ENCODE results near the gene EML1.

The EML1 gene

GRCh38 chr14:99749142-99749541 is 44.1 kb upstream of the EML1 start:
- TF ChIP-seq SPI1 (IDR thresholded peaks at IDR 0.05; ENCODE audit: borderline replicate concordance, low read depth) (no peak), GABPA (IDR thresholded peaks at IDR 0.05; ENCODE audit: low read depth) (no peak), POLR2AphosphoS5 (IDR thresholded peaks at IDR 0.05; ENCODE audit: low read depth) (no peak), REST (IDR thresholded peaks at IDR 0.05; ENCODE audit: insufficient replicate concordance, low read depth) (no peak)
- TF ChIP-seq, protein P1, sequence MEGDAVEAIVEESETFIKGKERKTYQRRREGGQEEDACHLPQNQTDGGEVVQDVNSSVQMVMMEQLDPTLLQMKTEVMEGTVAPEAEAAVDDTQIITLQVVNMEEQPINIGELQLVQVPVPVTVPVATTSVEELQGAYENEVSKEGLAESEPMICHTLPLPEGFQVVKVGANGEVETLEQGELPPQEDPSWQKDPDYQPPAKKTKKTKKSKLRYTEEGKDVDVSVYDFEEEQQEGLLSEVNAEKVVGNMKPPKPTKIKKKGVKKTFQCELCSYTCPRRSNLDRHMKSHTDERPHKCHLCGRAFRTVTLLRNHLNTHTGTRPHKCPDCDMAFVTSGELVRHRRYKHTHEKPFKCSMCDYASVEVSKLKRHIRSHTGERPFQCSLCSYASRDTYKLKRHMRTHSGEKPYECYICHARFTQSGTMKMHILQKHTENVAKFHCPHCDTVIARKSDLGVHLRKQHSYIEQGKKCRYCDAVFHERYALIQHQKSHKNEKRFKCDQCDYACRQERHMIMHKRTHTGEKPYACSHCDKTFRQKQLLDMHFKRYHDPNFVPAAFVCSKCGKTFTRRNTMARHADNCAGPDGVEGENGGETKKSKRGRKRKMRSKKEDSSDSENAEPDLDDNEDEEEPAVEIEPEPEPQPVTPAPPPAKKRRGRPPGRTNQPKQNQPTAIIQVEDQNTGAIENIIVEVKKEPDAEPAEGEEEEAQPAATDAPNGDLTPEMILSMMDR (IDR thresholded peaks at IDR 0.05; ENCODE audit: insufficient read depth, low read length) = no peak
- Histone ChIP-seq H3K4me3 (replicated peaks; ENCODE audit: insufficient read depth, low read length) (no peak overlapping the region), H3K27me3 (ENCODE audit: insufficient read depth, poor library complexity, severe bottlenecking) (peaks cover 20% of the 10 kb centered on the region), H3K27ac (replicated peaks) (no peak overlapping the region)
- DNase-seq (ENCODE audit: low read depth in 1 of 2, low spot score in 1 of 2) = no peak

GRCh38 chr14:99749763-99750715 is 43.2 kb upstream of the EML1 start:
- no peak overlapping the region for H3K27ac ChIP-seq (replicated peaks)
- no peak for DNase-seq (ENCODE audit: low read depth in 1 of 2, low spot score in 1 of 2)
- peaks cover 20% of the 10 kb centered on the region for H3K27me3 ChIP-seq (ENCODE audit: insufficient read depth, poor library complexity, severe bottlenecking)
- H3K4me3 ChIP-seq (replicated peaks; ENCODE audit: insufficient read depth, low read length) = no peak overlapping the region
- no peak for TF ChIP-seq POLR2AphosphoS5 (IDR thresholded peaks at IDR 0.05; ENCODE audit: low read depth)
- TF ChIP-seq, protein P1 (IDR thresholded peaks at IDR 0.05; ENCODE audit: insufficient read depth, low read length) = no peak
- TF ChIP-seq GABPA (IDR thresholded peaks at IDR 0.05; ENCODE audit: low read depth) = no peak
- TF ChIP-seq REST (IDR thresholded peaks at IDR 0.05; ENCODE audit: insufficient replicate concordance, low read depth) = no peak
- TF ChIP-seq SPI1 (IDR thresholded peaks at IDR 0.05; ENCODE audit: borderline replicate concordance, low read depth) = no peak

DNA sequence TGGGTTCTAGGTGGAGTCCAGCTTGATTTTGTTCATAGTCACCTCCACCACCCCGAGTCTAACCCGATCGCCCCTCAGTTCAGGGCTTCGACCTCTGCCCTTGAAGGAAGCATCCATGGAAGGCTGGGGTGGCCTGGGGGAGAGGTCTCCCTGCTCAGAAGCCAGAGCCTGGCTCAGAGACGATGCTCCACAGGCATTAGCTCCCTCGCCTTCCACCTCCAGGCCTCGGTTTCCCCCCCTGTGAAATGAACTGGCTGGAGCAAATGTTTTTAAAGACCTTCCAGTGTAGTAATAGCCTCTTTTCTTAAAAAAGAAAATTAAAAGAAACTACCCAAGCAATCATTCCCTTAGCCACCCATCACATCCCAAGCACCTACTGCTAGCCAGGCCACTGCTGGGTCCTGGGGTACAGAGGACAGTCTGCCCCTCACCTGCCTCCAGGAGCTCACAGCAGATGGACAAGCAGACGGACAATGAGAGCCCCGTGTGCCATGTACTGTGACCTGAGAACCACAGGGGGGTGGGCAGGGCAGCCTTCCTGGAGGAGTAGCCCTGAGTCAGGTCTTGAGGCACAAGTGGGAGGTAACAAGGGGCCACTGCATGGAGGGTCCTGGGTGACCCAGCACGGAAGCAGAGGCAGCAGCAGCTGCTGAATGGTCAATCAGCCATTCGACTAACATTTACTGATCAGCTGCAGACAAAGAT is 42.3 kb upstream of the EML1 start:
- TF ChIP-seq GABPA (IDR thresholded peaks at IDR 0.05; ENCODE audit: low read depth) (no peak), REST (IDR thresholded peaks at IDR 0.05; ENCODE audit: insufficient replicate concordance, low read depth) (no peak), SPI1 (IDR thresholded peaks at IDR 0.05; ENCODE audit: borderline replicate concordance, low read depth) (no peak), POLR2AphosphoS5 (IDR thresholded peaks at IDR 0.05; ENCODE audit: low read depth) (no peak)
- TF ChIP-seq, protein P1 (IDR thresholded peaks at IDR 0.05; ENCODE audit: insufficient read depth, low read length) = no peak
- no peak for DNase-seq (ENCODE audit: low read depth in 1 of 2, low spot score in 1 of 2)
- Histone ChIP-seq H3K27me3 (ENCODE audit: insufficient read depth, poor library complexity, severe bottlenecking) (peaks cover 17% of the 10 kb centered on the region), H3K27ac (replicated peaks) (no peak overlapping the region), H3K4me3 (replicated peaks; ENCODE audit: insufficient read depth, low read length) (no peak overlapping the region)
